OCI-LY1 (cell line): ENCODE data around the gene PICALM.

Source experiments
- H2AFZ ChIP-seq: fragments of 200-600 bp; sonication (generic), shearing (Covaris generic); 2 replicates; pipeline ENCODE4 v1.6.0; 2014; ENCODE audit warnings: antibody characterized with exemption, mild to moderate bottlenecking, low read length
- H3F3A ChIP-seq: fragments of 200-600 bp; sonication (generic), shearing (Covaris generic); 2 replicates; pipeline ENCODE4 v1.6.0; 2014; ENCODE audit warnings: mild to moderate bottlenecking, antibody characterized with exemption, low read length, moderate library complexity; ENCODE audit not compliant: insufficient read depth
- H3K27ac ChIP-seq: fragments of 200-600 bp; sonication (generic); 2 replicates; pipeline ENCODE4 v1.5.1; 2014; ENCODE audit warnings: low read length, mixed run types, mild to moderate bottlenecking, low read depth; ENCODE audit not compliant: poor library complexity, severe bottlenecking
- H3K27me3 ChIP-seq: fragments of 200-600 bp; sonication (generic); 2 replicates; pipeline ENCODE4 v1.6.0; 2014; ENCODE audit warnings: antibody characterized with exemption, mild to moderate bottlenecking, low read length, moderate library complexity; ENCODE audit not compliant: insufficient read depth
- H3K36me3 ChIP-seq: fragments of 200-600 bp; sonication (generic); 2 replicates; pipeline ENCODE4 v1.6.1; 2014; ENCODE audit warnings: mild to moderate bottlenecking, antibody characterized with exemption, low read length, moderate library complexity, mixed read lengths; ENCODE audit not compliant: insufficient read depth
- H3K4me1 ChIP-seq: fragments of 200-600 bp; sonication (generic); 2 replicates; pipeline ENCODE4 v1.5.1; 2014; ENCODE audit warnings: mild to moderate bottlenecking, low read length, moderate library complexity; ENCODE audit not compliant: insufficient read depth, severe bottlenecking
- H3K4me2 ChIP-seq: fragments of 200-600 bp; sonication (generic), shearing (Covaris generic); 2 replicates; pipeline ENCODE4 v1.6.1; 2014; ENCODE audit warnings: low read length
- H3K4me3 ChIP-seq: fragments of 200-600 bp; sonication (generic); 2 replicates; pipeline ENCODE4 v1.5.1; 2014; ENCODE audit warnings: low read length, low read depth, mild to moderate bottlenecking, mixed read lengths; ENCODE audit not compliant: poor library complexity, severe bottlenecking
- H3K79me2 ChIP-seq: fragments of 200-600 bp; shearing (Covaris generic); 2 replicates; pipeline ENCODE4 v1.6.1; 2016; ENCODE audit warnings: mixed run types, low read length, mixed read lengths; ENCODE audit not compliant: insufficient read depth
- H3K9ac ChIP-seq: fragments of 200-600 bp; sonication (generic), shearing (Covaris generic); 2 replicates; pipeline ENCODE4 v1.6.1; 2014; ENCODE audit warnings: mild to moderate bottlenecking, low read length, mixed read lengths
- H3K9me2 ChIP-seq: fragments of 200-600 bp; sonication (generic), shearing (Covaris generic); 2 replicates; pipeline ENCODE4 v1.6.1; 2014; ENCODE audit warnings: low read depth, mild to moderate bottlenecking, low read length, mixed read lengths
- H3K9me3 ChIP-seq: fragments of 200-600 bp; shearing (Covaris generic); 2 replicates; pipeline ENCODE4 v1.6.1; 2014; ENCODE audit warnings: low read length, mixed read lengths
- H4K20me1 ChIP-seq: fragments of 200-600 bp; sonication (generic), shearing (Covaris generic); 2 replicates; pipeline ENCODE4 v1.6.0; 2016; ENCODE audit warnings: mild to moderate bottlenecking, low read length; ENCODE audit not compliant: insufficient read depth
- EZH2 ChIP-seq: fragments of 200-600 bp; sonication (generic), shearing (Covaris generic); IDR thresholded peaks from 2 replicates; pipeline ENCODE4 v1.8.0; 2017; ENCODE audit warnings: borderline replicate concordance, mixed run types, mild to moderate bottlenecking, antibody characterized with exemption, low read length, moderate library complexity, mixed read lengths
- TF ChIP-seq, protein P1 (sequence below): fragments of 200-600 bp; sonication (generic), shearing (Covaris generic); IDR thresholded peaks from 2 replicates; pipeline ENCODE4 v1.5.1; 2017; ENCODE audit warnings: mild to moderate bottlenecking, antibody characterized with exemption, low read length, moderate library complexity, mixed read lengths

PICALM gene

DNA sequence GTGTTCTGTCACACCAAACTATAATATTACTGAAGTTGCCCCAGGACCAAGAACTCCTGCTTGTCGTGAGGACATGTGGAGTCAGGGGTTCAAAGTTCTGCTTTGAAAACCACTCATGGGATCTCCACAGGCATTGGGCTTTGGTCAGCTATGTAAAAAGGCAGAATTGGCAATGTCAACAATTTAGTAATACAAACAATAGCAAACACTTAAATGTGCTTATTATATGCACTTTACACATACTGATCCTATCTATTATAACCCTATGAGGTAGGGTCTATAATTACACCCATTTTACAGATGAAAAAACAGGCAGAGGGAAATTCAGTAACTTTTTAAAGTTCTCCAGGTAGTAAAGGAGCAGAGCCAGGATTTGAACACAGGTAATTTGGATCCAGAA is 119.1 kb downstream of the PICALM start:
- no peak overlapping the region for H2AFZ ChIP-seq
- no peaks in the 10 kb centered on the region for H3F3A ChIP-seq
- H3K27me3 ChIP-seq, result no peaks in the 10 kb centered on the region
- H3K4me3 ChIP-seq, result no peak overlapping the region
- no peak for TF ChIP-seq EZH2
- TF ChIP-seq, protein P1, sequence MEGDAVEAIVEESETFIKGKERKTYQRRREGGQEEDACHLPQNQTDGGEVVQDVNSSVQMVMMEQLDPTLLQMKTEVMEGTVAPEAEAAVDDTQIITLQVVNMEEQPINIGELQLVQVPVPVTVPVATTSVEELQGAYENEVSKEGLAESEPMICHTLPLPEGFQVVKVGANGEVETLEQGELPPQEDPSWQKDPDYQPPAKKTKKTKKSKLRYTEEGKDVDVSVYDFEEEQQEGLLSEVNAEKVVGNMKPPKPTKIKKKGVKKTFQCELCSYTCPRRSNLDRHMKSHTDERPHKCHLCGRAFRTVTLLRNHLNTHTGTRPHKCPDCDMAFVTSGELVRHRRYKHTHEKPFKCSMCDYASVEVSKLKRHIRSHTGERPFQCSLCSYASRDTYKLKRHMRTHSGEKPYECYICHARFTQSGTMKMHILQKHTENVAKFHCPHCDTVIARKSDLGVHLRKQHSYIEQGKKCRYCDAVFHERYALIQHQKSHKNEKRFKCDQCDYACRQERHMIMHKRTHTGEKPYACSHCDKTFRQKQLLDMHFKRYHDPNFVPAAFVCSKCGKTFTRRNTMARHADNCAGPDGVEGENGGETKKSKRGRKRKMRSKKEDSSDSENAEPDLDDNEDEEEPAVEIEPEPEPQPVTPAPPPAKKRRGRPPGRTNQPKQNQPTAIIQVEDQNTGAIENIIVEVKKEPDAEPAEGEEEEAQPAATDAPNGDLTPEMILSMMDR, result no peak
- no peak overlapping the region for H3K4me2 ChIP-seq
- H3K4me1 ChIP-seq, result no peaks in the 10 kb centered on the region
- no peaks in the 10 kb centered on the region for H4K20me1 ChIP-seq
- peaks cover 15% of the 10 kb centered on the region for H3K36me3 ChIP-seq
- H3K27ac ChIP-seq, result no peak overlapping the region
- no peak overlapping the region for H3K9ac ChIP-seq
- peaks cover 12% of the 10 kb centered on the region; the same call in 1 of the 2 replicates for H3K9me3 ChIP-seq
- H3K9me2 ChIP-seq, result no peaks in the 10 kb centered on the region
- no peaks in the 10 kb centered on the region for H3K79me2 ChIP-seq

DNA sequence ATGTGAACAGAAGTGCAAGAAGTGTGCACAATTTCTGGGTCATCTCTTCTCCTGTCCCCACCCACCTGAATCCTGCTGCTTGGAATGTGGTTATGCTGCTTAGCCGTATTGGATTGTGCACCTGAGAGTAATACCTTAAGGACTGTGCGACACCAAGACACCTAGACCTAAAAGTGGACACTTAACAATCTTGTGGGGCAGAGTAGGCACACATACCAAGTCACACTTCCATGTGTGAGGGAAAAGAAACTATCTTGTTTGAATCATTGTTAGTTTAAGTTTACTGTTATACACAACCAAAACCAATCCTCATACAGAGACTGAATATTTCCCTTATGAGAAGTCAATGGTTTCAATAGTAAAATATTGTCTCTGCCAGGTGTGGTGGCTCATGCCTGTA is 120.0 kb downstream of the PICALM start:
- Histone ChIP-seq H3K27ac (no peak overlapping the region), H3K36me3 (peaks cover 7% of the 10 kb centered on the region), H3K9me2 (no peaks in the 10 kb centered on the region), H3K79me2 (no peaks in the 10 kb centered on the region), H3K4me2 (no peak overlapping the region), H3K9ac (no peak overlapping the region), H2AFZ (no peak overlapping the region), H3K27me3 (no peaks in the 10 kb centered on the region), H3K4me1 (no peaks in the 10 kb centered on the region), H4K20me1 (no peaks in the 10 kb centered on the region), H3K9me3 (peaks cover 12% of the 10 kb centered on the region; the same call in 1 of the 2 replicates), H3K4me3 (no peak overlapping the region), H3F3A (no peaks in the 10 kb centered on the region)
- TF ChIP-seq EZH2, result no peak
- TF ChIP-seq, protein P1, result no peak

DNA sequence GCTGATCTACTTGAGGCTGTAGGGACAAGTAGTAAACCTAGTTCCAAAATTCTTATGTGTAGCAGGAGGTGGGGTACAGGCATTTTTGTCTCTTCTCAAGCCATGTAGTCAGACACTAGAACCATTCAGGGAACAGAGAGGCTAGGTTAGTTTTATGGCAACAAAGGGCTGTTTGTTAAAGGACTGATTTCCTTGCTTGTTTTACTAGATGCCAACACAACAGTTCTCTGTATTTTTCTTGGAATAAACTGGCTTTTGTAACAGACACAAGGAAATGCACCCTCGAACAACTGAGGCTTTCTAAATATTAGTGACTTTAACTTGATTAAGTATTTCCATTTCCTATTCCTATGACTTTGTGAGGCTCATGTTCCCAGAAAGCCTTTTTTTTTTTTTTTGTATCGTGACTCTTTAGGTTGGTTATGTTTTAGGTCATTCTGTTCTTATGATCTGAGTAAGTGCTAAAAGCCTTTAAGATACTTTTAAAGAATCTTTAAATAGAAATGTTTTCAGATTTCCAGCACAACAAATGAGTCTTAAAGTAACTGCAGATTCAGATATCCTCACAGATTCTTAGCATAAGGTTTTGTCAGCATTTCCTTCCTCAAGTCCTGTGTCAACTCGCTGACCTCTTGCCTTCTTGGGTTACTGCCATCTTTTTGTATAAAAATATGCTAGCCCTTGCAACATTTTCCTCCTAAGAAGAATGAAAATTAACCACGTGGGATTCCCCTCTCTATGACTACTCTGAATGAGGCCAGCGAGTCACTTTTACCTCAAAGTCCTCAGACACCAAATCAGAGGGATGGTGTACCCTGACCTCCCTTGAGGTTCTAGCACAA is 121.2 kb downstream of the PICALM start:
- no peaks in the 10 kb centered on the region for H3K79me2 ChIP-seq
- H3F3A ChIP-seq, result no peaks in the 10 kb centered on the region
- H3K9me2 ChIP-seq, result no peaks in the 10 kb centered on the region
- no peak overlapping the region for H3K4me3 ChIP-seq
- H3K9me3 ChIP-seq, result 0 out of 2 replicates have a peak, but pooled peaks cover 5% of the 10 kb centered on the region
- no peak overlapping the region for H3K9ac ChIP-seq
- no peaks in the 10 kb centered on the region for H3K36me3 ChIP-seq
- no peak overlapping the region for H3K4me2 ChIP-seq
- H3K27me3 ChIP-seq, result no peaks in the 10 kb centered on the region
- H2AFZ ChIP-seq, result no peak overlapping the region
- no peaks in the 10 kb centered on the region for H3K4me1 ChIP-seq
- H3K27ac ChIP-seq, result no peak overlapping the region
- TF ChIP-seq, protein P1, result no peak
- TF ChIP-seq EZH2, result no peak
- no peaks in the 10 kb centered on the region for H4K20me1 ChIP-seq
